Forelimb muscle (tissue), 1 donor: ENCODE measurements around the gene PRR5. TPM values are rescaled to one million over a fixed set of nuclear protein-coding genes. Genes with fewer than 3 reads are reported as not detected.
"Not testable (repeated sequence)": the region's sequence is repeated elsewhere in the genome, so short reads cannot be mapped to it uniquely, and the experiment has no call there.

Source experiments
- DNase-seq: peaks from one replicate; pipeline ENCODE4 v3.0.0-alpha.2; 2013; ENCODE audit warnings: low read depth
- polyA plus RNA-seq: library from polyadenylated mRNA; unstranded; fragments of 120-200 nt; gene quantifications from one replicate; pipeline ENCODE4 v1.2.1, GENCODE V29; 2013; ENCODE audit not compliant: insufficient read length

The PRR5 gene
- polyA plus RNA-seq, result 23.5 TPM

GRCh38 chr22:44701824-44702478, at the start of gene PRR5:
PRR5 (plus strand) TSS chr22:44702204; CDS start chr22:44702475, 271 bp downstream.
- no peak for DNase-seq

GRCh38 chr22:44652866-44653265, 49.1 kb upstream of the PRR5 start:
- not testable (repeated sequence) for DNase-seq

- DNase-seq, result no peak
Observed at GRCh38 chr22:44658311-44658953, 43.6 kb upstream of the PRR5 start.

GRCh38 chr22:44659140-44659539, 42.9 kb upstream of the PRR5 start:
- DNase-seq, result no peak

GRCh38 chr22:44660051-44660830, 41.8 kb upstream of the PRR5 start:
- no peak for DNase-seq

- DNase-seq, result no peak
Observed at GRCh38 chr22:44661070-44661469, 40.9 kb upstream of the PRR5 start.

GRCh38 chr22:44661659-44662569, 40.1 kb upstream of the PRR5 start:
- no peak for DNase-seq

GRCh38 chr22:44663256-44663999, 38.6 kb upstream of the PRR5 start:
- DNase-seq, result no peak

- DNase-seq, result no peak
Observed at GRCh38 chr22:44664149-44664548, 37.9 kb upstream of the PRR5 start.

GRCh38 chr22:44665115-44665514, 36.9 kb upstream of the PRR5 start:
- no peak for DNase-seq

- no peak for DNase-seq
Observed at GRCh38 chr22:44666207-44666585, 35.8 kb upstream of the PRR5 start.

GRCh38 chr22:44667276-44667675, 34.7 kb upstream of the PRR5 start:
- no peak for DNase-seq

- no peak for DNase-seq
Observed at GRCh38 chr22:44667829-44668189, 34.2 kb upstream of the PRR5 start.

- no peak for DNase-seq
Observed at GRCh38 chr22:44668190-44668885, 33.7 kb upstream of the PRR5 start.

GRCh38 chr22:44668886-44669521, 33.0 kb upstream of the PRR5 start:
- DNase-seq, result no peak

GRCh38 chr22:44669561-44669976, 32.4 kb upstream of the PRR5 start:
- no peak for DNase-seq

GRCh38 chr22:44670220-44670988, 31.6 kb upstream of the PRR5 start:
- no peak for DNase-seq

- no peak for DNase-seq
Observed at GRCh38 chr22:44671742-44672141, 30.3 kb upstream of the PRR5 start.

GRCh38 chr22:44672632-44673031, 29.4 kb upstream of the PRR5 start:
- no peak for DNase-seq
